H9 (cell line): ENCODE results near the gene MGA. TPM values are rescaled to one million over a fixed set of nuclear protein-coding genes. Genes with fewer than 3 reads are reported as not detected.

Experiments used
- DNase-seq: peaks from one replicate; pipeline ENCODE4 v3.0.0-alpha.2; 2017
- H2AFZ ChIP-seq: one replicate; pipeline ENCODE4 v1.6.1; 2013; ENCODE audit warnings: mild to moderate bottlenecking, low read length, control low read depth, moderate library complexity
- H2AK5ac ChIP-seq: 2 replicates; pipeline ENCODE4 v1.6.1; 2013; ENCODE audit warnings: low read length, control low read depth, mixed read lengths; ENCODE audit not compliant: insufficient read length
- H2BK120ac ChIP-seq: one replicate; pipeline ENCODE4 v1.6.1; 2013; ENCODE audit warnings: low read depth, mild to moderate bottlenecking, low read length, control low read depth, inconsistent platforms; ENCODE audit not compliant: poor library complexity, severe bottlenecking
- H2BK12ac ChIP-seq: 2 replicates; pipeline ENCODE4 v1.6.1; 2013; ENCODE audit warnings: low read length, control low read depth, mixed read lengths, low read depth; ENCODE audit not compliant: insufficient read length
- H2BK15ac ChIP-seq: 2 replicates; pipeline ENCODE4 v1.6.1; 2013; ENCODE audit warnings: low read depth, low read length, control low read depth
- H2BK20ac ChIP-seq: one replicate; pipeline ENCODE4 v1.6.1; 2013; ENCODE audit warnings: low read depth, mild to moderate bottlenecking, low read length, control low read depth, inconsistent platforms; ENCODE audit not compliant: poor library complexity, severe bottlenecking
- H2BK5ac ChIP-seq: 2 replicates; pipeline ENCODE4 v1.6.1; 2013; ENCODE audit warnings: low read length, control low read depth, mixed read lengths; ENCODE audit not compliant: insufficient read length
- H3K14ac ChIP-seq: 2 replicates; pipeline ENCODE4 v1.6.1; 2013; ENCODE audit warnings: low read length, control low read depth; ENCODE audit not compliant: insufficient read depth
- H3K18ac ChIP-seq: 2 replicates; pipeline ENCODE4 v1.6.1; 2013; ENCODE audit warnings: low read depth, mild to moderate bottlenecking, mixed read lengths, low read length, control low read depth; ENCODE audit not compliant: insufficient read length
- H3K23ac ChIP-seq: 2 replicates; pipeline ENCODE4 v1.6.1; 2013; ENCODE audit warnings: low read length, control low read depth, mixed read lengths, low read depth; ENCODE audit not compliant: insufficient read length
- H3K23me2 ChIP-seq: 2 replicates; pipeline ENCODE4 v1.6.1; 2013; ENCODE audit warnings: low read depth, mild to moderate bottlenecking, mixed read lengths, low read length, control low read depth; ENCODE audit not compliant: insufficient read length, poor library complexity, severe bottlenecking
- H3K27ac ChIP-seq: 2 replicates; pipeline ENCODE4 v1.5.1; 2013; ENCODE audit warnings: low read length, control low read depth, mixed read lengths, low read depth; ENCODE audit not compliant: insufficient read length
- H3K27me3 ChIP-seq: 2 replicates; pipeline ENCODE4 v1.6.1; 2013; ENCODE audit warnings: low read length, control low read depth, inconsistent platforms; ENCODE audit not compliant: insufficient read depth
- H3K4ac ChIP-seq: 2 replicates; pipeline ENCODE4 v1.6.1; 2013; ENCODE audit warnings: low read depth, mild to moderate bottlenecking, control low read depth, inconsistent platforms, low read length, moderate library complexity
- H3K4me1 ChIP-seq: 2 replicates; pipeline ENCODE4 v1.6.1; 2013; ENCODE audit warnings: low read length, control low read depth, inconsistent platforms; ENCODE audit not compliant: insufficient read depth
- H3K4me2 ChIP-seq: 2 replicates; pipeline ENCODE4 v1.6.1; 2013; ENCODE audit warnings: low read length, control low read depth, mixed read lengths; ENCODE audit not compliant: insufficient read length, insufficient read depth
- H3K56ac ChIP-seq: 2 replicates; pipeline ENCODE4 v1.6.1; 2013; ENCODE audit warnings: low read depth, mild to moderate bottlenecking, mixed read lengths, low read length, control low read depth; ENCODE audit not compliant: insufficient read length
- H3K79me1 ChIP-seq: 2 replicates; pipeline ENCODE4 v1.6.1; 2013; ENCODE audit warnings: low read depth, mild to moderate bottlenecking, moderate library complexity, low read length, control low read depth, inconsistent platforms; ENCODE audit not compliant: insufficient read depth, poor library complexity, severe bottlenecking
- H3K79me2 ChIP-seq: 2 replicates; pipeline ENCODE4 v1.6.1; 2013; ENCODE audit warnings: low read length, control low read depth, inconsistent platforms; ENCODE audit not compliant: insufficient read depth
- H3K9ac ChIP-seq: 2 replicates; pipeline ENCODE4 v1.6.1; 2013; ENCODE audit warnings: low read length, control low read depth, mixed read lengths; ENCODE audit not compliant: insufficient read length; ENCODE audit errors: extremely low read depth
- H3K9me3 ChIP-seq: one replicate; pipeline ENCODE4 v1.6.1; 2013; ENCODE audit warnings: low read depth, low read length, inconsistent platforms; ENCODE audit not compliant: control insufficient read depth
- H3T11ph ChIP-seq: one replicate; pipeline ENCODE4 v1.6.1; 2013; ENCODE audit warnings: mild to moderate bottlenecking, low read length, control low read depth, inconsistent platforms
- H4K20me1 ChIP-seq: one replicate; pipeline ENCODE4 v1.6.1; 2013; ENCODE audit not compliant: control insufficient read depth, insufficient read length, insufficient read depth
- H4K5ac ChIP-seq: 2 replicates; pipeline ENCODE4 v1.6.1; 2013; ENCODE audit warnings: low read depth, mild to moderate bottlenecking, mixed read lengths, low read length, control low read depth; ENCODE audit not compliant: insufficient read length
- H4K8ac ChIP-seq: replicated peaks from 2 replicates; pipeline ENCODE4 v1.6.1; 2013; ENCODE audit warnings: low read length, control low read depth, mixed read lengths, low read depth; ENCODE audit not compliant: insufficient read length
- H4K91ac ChIP-seq: 2 replicates; pipeline ENCODE4 v1.6.1; 2013; ENCODE audit warnings: low read depth, mild to moderate bottlenecking, moderate library complexity, mixed read lengths, low read length, control low read depth; ENCODE audit not compliant: insufficient read length
- H3K27ac Mint-ChIP-seq, 3 experiments: 2 replicates in 2 of 3; 3 replicates in 1 of 3; pipeline ENCODE4 v1.8.0; 2020 to 2021; ENCODE audit warnings: mixed read lengths in 3 of 3, mild to moderate bottlenecking in 1 of 3, moderate library complexity in 1 of 3
- H3K27me3 Mint-ChIP-seq: 2 replicates; pipeline ENCODE4 v1.8.0; 2021; ENCODE audit warnings: low read depth, mild to moderate bottlenecking, moderate library complexity, mixed read lengths
- H3K36me3 Mint-ChIP-seq, 3 experiments: 2 replicates in 2 of 3; 3 replicates in 1 of 3; pipeline ENCODE4 v1.8.0; 2020 to 2021; ENCODE audit warnings: low read depth in 3 of 3, mixed read lengths in 3 of 3; ENCODE audit not compliant: insufficient read depth in 1 of 3
- H3K4me1 Mint-ChIP-seq, 2 experiments: 2 replicates each; pipeline ENCODE4 v1.8.0; 2020; ENCODE audit warnings: mixed read lengths in 2 of 2
- H3K4me3 Mint-ChIP-seq, 2 experiments: 2 replicates in 1 of 2; 3 replicates in 1 of 2; pipeline ENCODE4 v1.8.0; 2020 to 2021; ENCODE audit warnings: mild to moderate bottlenecking in 2 of 2, mixed read lengths in 2 of 2, moderate library complexity in 1 of 2
- H3K9me3 Mint-ChIP-seq, 2 experiments: 2 replicates in 1 of 2; 3 replicates in 1 of 2; pipeline ENCODE4 v1.8.0; 2020; ENCODE audit warnings: mild to moderate bottlenecking in 2 of 2, mixed read lengths in 2 of 2, moderate library complexity in 1 of 2
- WGBS: extraction: QIAGEN DNeasy Blood & Tissue Kit; methylation state at CpG from one replicate; pipeline ENCODE4 v1.1.7; 2013; ENCODE audit warnings: missing lambda C conversion rate, low lambda C conversion rate, mixed read lengths; ENCODE audit not compliant: insufficient read length; ENCODE audit errors: extremely low coverage; 5-methylcytosine and 5-hydroxymethylcytosine counted together
- total RNA-seq: library from RNA; stranded (reverse); gene quantifications from 2 replicates; pipeline ENCODE4 v1.2.1, GENCODE V29; 2021
- TF ChIP-seq, protein P1 (sequence below): fragments of 200-600 bp; sonication (generic); conservative IDR thresholded peaks from 3 replicates; pipeline ENCODE4 v1.8.0; 2021; ENCODE audit warnings: antibody characterized with exemption, mild to moderate bottlenecking

MGA gene
- total RNA-seq, 1 experiment from 2014 or later = 62.7 TPM

- Histone ChIP-seq H2BK12ac (no peak overlapping the region), H2AK5ac (no peak overlapping the region), H4K5ac (no peak overlapping the region), H2BK5ac (no peak overlapping the region), H3K18ac (no peak overlapping the region), H3K14ac (no peak overlapping the region), H2BK20ac (no peak overlapping the region), H3K79me1 (no peaks in the 10 kb centered on the region), H2BK120ac (no peak overlapping the region), H3K27me3 (no peaks in the 10 kb centered on the region), H3T11ph (no peak overlapping the region), H3K9me3 (no peaks in the 10 kb centered on the region), H2BK15ac (no peak overlapping the region), H3K4me1 (no peaks in the 10 kb centered on the region), H3K4me2 (no peak overlapping the region), H4K20me1 (no peaks in the 10 kb centered on the region), H3K9ac (no peak overlapping the region), H3K23me2 (no peaks in the 10 kb centered on the region), H3K4ac (no peak overlapping the region), H3K23ac (no peak overlapping the region), H4K91ac (no peak overlapping the region), H3K79me2 (no peaks in the 10 kb centered on the region), H3K27ac (no peak overlapping the region), H4K8ac (no peak overlapping the region), H2AFZ (no peak overlapping the region), H3K56ac (no peak overlapping the region)
- TF ChIP-seq, protein P1, sequence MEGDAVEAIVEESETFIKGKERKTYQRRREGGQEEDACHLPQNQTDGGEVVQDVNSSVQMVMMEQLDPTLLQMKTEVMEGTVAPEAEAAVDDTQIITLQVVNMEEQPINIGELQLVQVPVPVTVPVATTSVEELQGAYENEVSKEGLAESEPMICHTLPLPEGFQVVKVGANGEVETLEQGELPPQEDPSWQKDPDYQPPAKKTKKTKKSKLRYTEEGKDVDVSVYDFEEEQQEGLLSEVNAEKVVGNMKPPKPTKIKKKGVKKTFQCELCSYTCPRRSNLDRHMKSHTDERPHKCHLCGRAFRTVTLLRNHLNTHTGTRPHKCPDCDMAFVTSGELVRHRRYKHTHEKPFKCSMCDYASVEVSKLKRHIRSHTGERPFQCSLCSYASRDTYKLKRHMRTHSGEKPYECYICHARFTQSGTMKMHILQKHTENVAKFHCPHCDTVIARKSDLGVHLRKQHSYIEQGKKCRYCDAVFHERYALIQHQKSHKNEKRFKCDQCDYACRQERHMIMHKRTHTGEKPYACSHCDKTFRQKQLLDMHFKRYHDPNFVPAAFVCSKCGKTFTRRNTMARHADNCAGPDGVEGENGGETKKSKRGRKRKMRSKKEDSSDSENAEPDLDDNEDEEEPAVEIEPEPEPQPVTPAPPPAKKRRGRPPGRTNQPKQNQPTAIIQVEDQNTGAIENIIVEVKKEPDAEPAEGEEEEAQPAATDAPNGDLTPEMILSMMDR = no peak
- H3K4me1 Mint-ChIP-seq = peaks cover 0 to 3% of the 10 kb centered on the region in 2 experiments
- H3K4me3 Mint-ChIP-seq = no peak overlapping the region
- peaks cover 16 to 19% of the 10 kb centered on the region in 2 experiments for H3K9me3 Mint-ChIP-seq
- H3K27me3 Mint-ChIP-seq = no peaks in the 10 kb centered on the region
- no peak for DNase-seq
- H3K36me3 Mint-ChIP-seq = peaks cover 4 to 14% (median 12%) of the 10 kb centered on the region in 3 experiments; a peak in 5 of 7 replicates
- WGBS = no CpG with 5 or more reads among the region's 1 CpG
- no peak overlapping the region for H3K27ac Mint-ChIP-seq
These were observed 9.4 kb upstream of the MGA start for GRCh38 chr15:41650806-41651205.
